Neural cell (in vitro differentiated cells): ENCODE measurements around the gene AKR7A2. TPM values are rescaled to one million over a fixed set of nuclear protein-coding genes. Genes with fewer than 3 reads are reported as not detected.

Experiments
- H2AFZ ChIP-seq: fragments of 200-600, 300-800 bp; sonication (generic), shearing (Covaris generic); 2 replicates; pipeline ENCODE4 v1.6.0; 2014; ENCODE audit warnings: low read depth, mild to moderate bottlenecking, antibody characterized with exemption, low read length, moderate library complexity
- H3F3A ChIP-seq: fragments of 200-600 bp; shearing (Covaris generic); 2 replicates; pipeline ENCODE4 v1.6.1; 2016; ENCODE audit warnings: mild to moderate bottlenecking, moderate library complexity, mixed read lengths, antibody characterized with exemption, low read length; ENCODE audit not compliant: insufficient read depth, poor library complexity, severe bottlenecking
- H3K27ac ChIP-seq: fragments of 200-600, 300-800 bp; sonication (generic), shearing (Covaris generic); 2 replicates; pipeline ENCODE4 v1.5.1; 2014; ENCODE audit warnings: mild to moderate bottlenecking, low read length, moderate library complexity
- H3K27me3 ChIP-seq: fragments of 300-800, 200-600 bp; sonication (generic), shearing (Covaris generic); 2 replicates; pipeline ENCODE4 v1.6.0; 2014; ENCODE audit warnings: mild to moderate bottlenecking, low read depth, low read length, moderate library complexity; ENCODE audit not compliant: insufficient read depth
- H3K36me3 ChIP-seq: fragments of 300-800, 200-600 bp; sonication (generic), shearing (Covaris generic); 2 replicates; pipeline ENCODE4 v1.5.1; 2014; ENCODE audit warnings: mild to moderate bottlenecking, antibody characterized with exemption, low read length, moderate library complexity; ENCODE audit not compliant: insufficient read depth
- H3K4me2 ChIP-seq: fragments of 300-800, 200-600 bp; sonication (generic), shearing (Covaris generic); 2 replicates; pipeline ENCODE4 v1.6.0; 2014; ENCODE audit warnings: mild to moderate bottlenecking, low read length
- H3K4me3 ChIP-seq: fragments of 300-800, 200-600 bp; sonication (generic), shearing (Covaris generic); 2 replicates; pipeline ENCODE4 v1.5.1; 2014; ENCODE audit warnings: mild to moderate bottlenecking, low read length, moderate library complexity
- H3K79me2 ChIP-seq: fragments of 200-600 bp; shearing (Covaris generic); replicated peaks from 2 replicates; pipeline ENCODE4 v1.6.0; 2014; ENCODE audit warnings: mild to moderate bottlenecking, low read length, moderate library complexity; ENCODE audit not compliant: insufficient read depth
- H3K9ac ChIP-seq: fragments of 300-800, 200-600 bp; sonication (generic), shearing (Covaris generic); 2 replicates; pipeline ENCODE4 v1.6.1; 2016; ENCODE audit warnings: mild to moderate bottlenecking, low read length, mixed read lengths
- H3K9me2 ChIP-seq: fragments of 200-600 bp; shearing (Covaris generic); 2 replicates; pipeline ENCODE4 v1.6.1; 2016; ENCODE audit warnings: mild to moderate bottlenecking, low read length, mixed read lengths; ENCODE audit not compliant: insufficient read depth
- H3K9me3 ChIP-seq: fragments of 200-600, 300-800 bp; sonication (generic), shearing (Covaris generic); 2 replicates; pipeline ENCODE4 v1.6.1; 2016; ENCODE audit warnings: mild to moderate bottlenecking, mixed run types, low read length, moderate library complexity, mixed read lengths
- H4K20me1 ChIP-seq: fragments of 200-600 bp; shearing (Covaris generic); 2 replicates; pipeline ENCODE4 v1.6.1; 2016; ENCODE audit warnings: mild to moderate bottlenecking, mixed run types; ENCODE audit not compliant: insufficient read depth
- CTCF ChIP-seq: fragments of 450-650 bp; IDR thresholded peaks from 2 replicates; pipeline ENCODE4 v1.5.1; 2014; ENCODE audit warnings: antibody characterized with exemption, mild to moderate bottlenecking, moderate library complexity; ENCODE audit not compliant: poor library complexity, severe bottlenecking
- EP300 ChIP-seq: fragments of 450-650 bp; conservative IDR thresholded peaks from 2 replicates; pipeline ENCODE4 v1.6.1; 2014; ENCODE audit warnings: antibody characterized with exemption, mild to moderate bottlenecking, moderate library complexity; ENCODE audit not compliant: poor library complexity, severe bottlenecking
- EZH2 ChIP-seq: fragments of 200-600, 300-800 bp; shearing (Covaris generic), sonication (generic); IDR thresholded peaks from 2 replicates; pipeline ENCODE4 v1.6.1; 2014; ENCODE audit warnings: antibody characterized with exemption, low read length, borderline replicate concordance, mild to moderate bottlenecking; ENCODE audit not compliant: insufficient read depth, poor library complexity, severe bottlenecking
- MXI1 ChIP-seq: fragments of 450-650 bp; conservative IDR thresholded peaks from 2 replicates; pipeline ENCODE4 v1.6.1; 2014; ENCODE audit warnings: antibody characterized with exemption, mild to moderate bottlenecking; ENCODE audit not compliant: poor library complexity, severe bottlenecking
- POLR2AphosphoS5 ChIP-seq: IDR thresholded peaks from 2 replicates; pipeline ENCODE4 v1.6.1; 2012
- RAD21 ChIP-seq: fragments of 450-650 bp; conservative IDR thresholded peaks from 2 replicates; pipeline ENCODE4 v1.6.1; 2014; ENCODE audit warnings: antibody characterized with exemption, mild to moderate bottlenecking, moderate library complexity
- REST ChIP-seq: IDR thresholded peaks from 2 replicates; pipeline ENCODE4 v1.6.1; 2012; ENCODE audit warnings: borderline replicate concordance
- SMC3 ChIP-seq: fragments of 450-650 bp; conservative IDR thresholded peaks from 2 replicates; pipeline ENCODE4 v1.6.1; 2014; ENCODE audit warnings: antibody characterized with exemption, mild to moderate bottlenecking, moderate library complexity; ENCODE audit not compliant: poor library complexity
- TAF1 ChIP-seq: IDR thresholded peaks from 2 replicates; pipeline ENCODE4 v1.6.1; 2012; ENCODE audit warnings: low read depth
- polyA plus RNA-seq: library from polyadenylated mRNA; depleted of rRNA; stranded (reverse); fragments of >200 nt; gene quantifications from 2 replicates; pipeline ENCODE4 v1.2.3, GENCODE V29; 2014

Gene AKR7A2
- polyA plus RNA-seq, 1 donor from 2014 or later, result 50.6 TPM

GRCh38 chr1:19262744-19263143 is 49.2 kb downstream of the AKR7A2 start:
- Histone ChIP-seq H3K27ac (no peak overlapping the region), H4K20me1 (no peaks in the 10 kb centered on the region), H3K9me3 (no peaks in the 10 kb centered on the region), H3K27me3 (no peaks in the 10 kb centered on the region), H3K4me3 (no peak overlapping the region), H3F3A (no peaks in the 10 kb centered on the region), H3K36me3 (no peaks in the 10 kb centered on the region), H3K9ac (no peak overlapping the region), H3K9me2 (no peaks in the 10 kb centered on the region), H3K4me2 (no peak overlapping the region), H3K79me2 (no peaks in the 10 kb centered on the region), H2AFZ (no peak overlapping the region)
- TF ChIP-seq REST, result no peak
- no peak for TF ChIP-seq CTCF
- TF ChIP-seq EZH2, result no peak
- TF ChIP-seq EP300, result no peak
- no peak for TF ChIP-seq TAF1
- no peak for TF ChIP-seq MXI1
- no peak for TF ChIP-seq SMC3
- no peak for TF ChIP-seq RAD21
- TF ChIP-seq POLR2AphosphoS5, result no peak

- no peaks in the 10 kb centered on the region for H3K9me3 ChIP-seq
- no peak overlapping the region for H3K27ac ChIP-seq
- H3K9me2 ChIP-seq, result no peaks in the 10 kb centered on the region
- no peak overlapping the region for H3K4me2 ChIP-seq
- H3F3A ChIP-seq, result no peaks in the 10 kb centered on the region
- H2AFZ ChIP-seq, result no peak overlapping the region
- H3K27me3 ChIP-seq, result no peaks in the 10 kb centered on the region
- H4K20me1 ChIP-seq, result no peaks in the 10 kb centered on the region
- H3K79me2 ChIP-seq, result no peaks in the 10 kb centered on the region
- no peaks in the 10 kb centered on the region for H3K36me3 ChIP-seq
- H3K9ac ChIP-seq, result no peak overlapping the region
- TF ChIP-seq SMC3 (no peak), CTCF (no peak), RAD21 (no peak), EZH2 (no peak), POLR2AphosphoS5 (no peak), MXI1 (no peak), REST (no peak), EP300 (no peak), TAF1 (no peak)
- H3K4me3 ChIP-seq, result no peak overlapping the region
These were observed 49.9 kb downstream of the AKR7A2 start for GRCh38 chr1:19262047-19262446.
